Caki2 (cell line): Measurements from ENCODE around the gene MLLT10. TPM values are rescaled to one million over a fixed set of nuclear protein-coding genes. Genes with fewer than 3 reads are reported as not detected.
"Not testable (repeated sequence)": the region's sequence is repeated elsewhere in the genome, so short reads cannot be mapped to it uniquely, and the experiment has no call there.

Experiments
- DNase-seq: peaks from one replicate; pipeline ENCODE4 v3.0.0-alpha.2; 2015; ENCODE audit warnings: low read depth
- in situ Hi-C: cut with HindIII; loops from 2 replicates; pipeline ENCODE4 v1.10.0; 2016; ENCODE audit warnings: low sequenced_read_pairs, low pct_unique_long_range_greater_than_20kb, mixed read lengths
- total RNA-seq: library from RNA; depleted of rRNA; stranded (reverse); fragments of >200 nt; shearing (Covaris generic); gene quantifications from 2 replicates; pipeline ENCODE4 v1.2.3, GENCODE V29; 2014; ENCODE audit warnings: low replicate concordance

The MLLT10 gene
- total RNA-seq, 1 experiment from 2014 or later = 30.5 TPM

GRCh38 chr10:21536874-21537273, 2.8 kb downstream of the MLLT10 start:
- no peak for DNase-seq
- in situ Hi-C loops = no loop called here

- DNase-seq, in situ Hi-C loops: not testable (repeated sequence)
Observed at GRCh38 chr10:21540701-21541100, 6.7 kb downstream of the MLLT10 start.

- DNase-seq = no peak
- in situ Hi-C loops = no loop called here
Observed at GRCh38 chr10:21547246-21547645, 13.2 kb downstream of the MLLT10 start.

GRCh38 chr10:21552638-21553037, 18.6 kb downstream of the MLLT10 start:
- in situ Hi-C loops = no loop called here
- DNase-seq = no peak

GRCh38 chr10:21556527-21556926, 22.5 kb downstream of the MLLT10 start:
- in situ Hi-C loops = no loop called here

GRCh38 chr10:21558984-21559383, 25.0 kb downstream of the MLLT10 start:
- in situ Hi-C loops, DNase-seq: not testable (repeated sequence)

More at GRCh38 chr10:21556527-21556926, 22.5 kb downstream of the MLLT10 start:
- DNase-seq = no peak

- DNase-seq = no peak
- in situ Hi-C loops = no loop called here
Observed at GRCh38 chr10:21570761-21571521, 36.9 kb downstream of the MLLT10 start.

GRCh38 chr10:21572578-21572977, 38.5 kb downstream of the MLLT10 start:
- in situ Hi-C loops = no loop called here
- no peak for DNase-seq

GRCh38 chr10:21574514-21574913, 40.5 kb downstream of the MLLT10 start:
- DNase-seq, in situ Hi-C loops: not testable (repeated sequence)

GRCh38 chr10:21579291-21579690, 45.3 kb downstream of the MLLT10 start:
- no peak for DNase-seq
- in situ Hi-C loops = no loop called here

GRCh38 chr10:21581421-21581834, 47.4 kb downstream of the MLLT10 start:
- in situ Hi-C loops = not testable (repeated sequence)

GRCh38 chr10:21584834-21585530, 51.0 kb downstream of the MLLT10 start:
- in situ Hi-C loops = no loop called here
- DNase-seq = no peak

More at GRCh38 chr10:21581421-21581834, 47.4 kb downstream of the MLLT10 start:
- DNase-seq = peak; percentile 41

GRCh38 chr10:21587391-21587790, 53.4 kb downstream of the MLLT10 start:
- in situ Hi-C loops = no loop called here

GRCh38 chr10:21588159-21588558, 54.1 kb downstream of the MLLT10 start:
- in situ Hi-C loops, DNase-seq: not testable (repeated sequence)

More at GRCh38 chr10:21587391-21587790, 53.4 kb downstream of the MLLT10 start:
- no peak for DNase-seq

- DNase-seq = no peak
- in situ Hi-C loops = no loop called here
Observed at GRCh38 chr10:21593986-21594385, 60.0 kb downstream of the MLLT10 start.

- DNase-seq = no peak
- in situ Hi-C loops = no loop called here
Observed at GRCh38 chr10:21599582-21599981, 65.5 kb downstream of the MLLT10 start.

GRCh38 chr10:21600804-21601433, 66.9 kb downstream of the MLLT10 start:
- in situ Hi-C loops = no loop called here
- no peak for DNase-seq

- no peak for DNase-seq
- in situ Hi-C loops = no loop called here
Observed at GRCh38 chr10:21602313-21602712, 68.3 kb downstream of the MLLT10 start.

- in situ Hi-C loops = no loop called here
- no peak for DNase-seq
Observed at GRCh38 chr10:21603721-21604120, 69.7 kb downstream of the MLLT10 start.
